Measurements from ENCODE around the gene ACKR2. TPM values are rescaled to one million over a fixed set of nuclear protein-coding genes. Genes with fewer than 3 reads are reported as not detected.
A peak's percentile ranks its signal among the peaks of the same experiment; 100 is the strongest.

The ACKR2 gene
- total and polyA plus RNA-seq, 2 of the 13 experiments (the other 11 are each of a cell fraction or from before 2014, with no cell fraction given), result 1.1 to 1.9 TPM

- TF ChIP-seq, protein P1, sequence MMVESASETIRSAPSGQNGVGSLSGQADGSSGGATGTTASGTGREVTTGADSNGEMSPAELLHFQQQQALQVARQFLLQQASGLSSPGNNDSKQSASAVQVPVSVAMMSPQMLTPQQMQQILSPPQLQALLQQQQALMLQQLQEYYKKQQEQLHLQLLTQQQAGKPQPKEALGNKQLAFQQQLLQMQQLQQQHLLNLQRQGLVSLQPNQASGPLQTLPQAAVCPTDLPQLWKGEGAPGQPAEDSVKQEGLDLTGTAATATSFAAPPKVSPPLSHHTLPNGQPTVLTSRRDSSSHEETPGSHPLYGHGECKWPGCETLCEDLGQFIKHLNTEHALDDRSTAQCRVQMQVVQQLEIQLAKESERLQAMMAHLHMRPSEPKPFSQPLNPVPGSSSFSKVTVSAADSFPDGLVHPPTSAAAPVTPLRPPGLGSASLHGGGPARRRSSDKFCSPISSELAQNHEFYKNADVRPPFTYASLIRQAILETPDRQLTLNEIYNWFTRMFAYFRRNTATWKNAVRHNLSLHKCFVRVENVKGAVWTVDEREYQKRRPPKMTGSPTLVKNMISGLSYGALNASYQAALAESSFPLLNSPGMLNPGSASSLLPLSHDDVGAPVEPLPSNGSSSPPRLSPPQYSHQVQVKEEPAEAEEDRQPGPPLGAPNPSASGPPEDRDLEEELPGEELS (CRISPR knock-in tag; IDR thresholded peaks at IDR 0.05), result peak; percentile 83
- TF ChIP-seq SOX13 (IDR thresholded peaks at IDR 0.05) (no peak), SOX13 (CRISPR knock-in tag; conservative IDR thresholded peaks at IDR 0.05 in 1 of 2, IDR thresholded peaks at IDR 0.05 in 1 of 2) (peak in 1 of 2 experiments; percentile 91; a peak in 2 of 4 replicates), GMEB2 (CRISPR knock-in tag; IDR thresholded peaks at IDR 0.05; ENCODE audit: low read depth) (no peak), SSRP1 (CRISPR knock-in tag; IDR thresholded peaks at IDR 0.05) (no peak), SOX5 (CRISPR knock-in tag; IDR thresholded peaks at IDR 0.05; ENCODE audit: borderline replicate concordance) (peak; percentile 89), ZSCAN29 (CRISPR knock-in tag; conservative IDR thresholded peaks at IDR 0.05) (no peak; the same call in 1 of the 2 replicates), YEATS4 (CRISPR knock-in tag; IDR thresholded peaks at IDR 0.05; ENCODE audit: borderline replicate concordance) (no peak; the same call in 1 of the 2 replicates), RFX3 (CRISPR knock-in tag; IDR thresholded peaks at IDR 0.05) (no peak), NFYC (CRISPR knock-in tag; IDR thresholded peaks at IDR 0.05) (no peak), RXRB (CRISPR knock-in tag; IDR thresholded peaks at IDR 0.05; ENCODE audit: borderline replicate concordance) (peak; percentile 85), NAIF1 (CRISPR knock-in tag; IDR thresholded peaks at IDR 0.05; ENCODE audit: borderline replicate concordance) (no peak), SATB2 (CRISPR knock-in tag; IDR thresholded peaks at IDR 0.05) (no peak), ZFP36L2 (CRISPR knock-in tag; IDR thresholded peaks at IDR 0.05) (no peak), KLF6 (CRISPR knock-in tag; IDR thresholded peaks at IDR 0.05) (peak; percentile 49; the same call in 1 of the 2 replicates), NFRKB (IDR thresholded peaks at IDR 0.05) (no peak), HES4 (CRISPR knock-in tag; IDR thresholded peaks at IDR 0.05; ENCODE audit: borderline replicate concordance) (no peak)
- TF ChIP-seq, protein P2, sequence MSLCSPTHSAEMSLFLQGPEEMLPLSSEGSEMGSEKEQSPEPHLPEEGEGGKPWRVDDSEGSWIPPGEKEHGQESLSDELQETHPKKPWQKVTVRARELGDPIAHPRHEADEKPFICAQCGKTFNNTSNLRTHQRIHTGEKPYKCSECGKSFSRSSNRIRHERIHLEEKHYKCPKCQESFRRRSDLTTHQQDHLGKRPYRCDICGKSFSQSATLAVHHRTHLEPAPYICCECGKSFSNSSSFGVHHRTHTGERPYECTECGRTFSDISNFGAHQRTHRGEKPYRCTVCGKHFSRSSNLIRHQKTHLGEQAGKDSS (CRISPR knock-in tag; IDR thresholded peaks at IDR 0.05; ENCODE audit: borderline replicate concordance, low read depth), result no peak
- TF ChIP-seq, protein P3, sequence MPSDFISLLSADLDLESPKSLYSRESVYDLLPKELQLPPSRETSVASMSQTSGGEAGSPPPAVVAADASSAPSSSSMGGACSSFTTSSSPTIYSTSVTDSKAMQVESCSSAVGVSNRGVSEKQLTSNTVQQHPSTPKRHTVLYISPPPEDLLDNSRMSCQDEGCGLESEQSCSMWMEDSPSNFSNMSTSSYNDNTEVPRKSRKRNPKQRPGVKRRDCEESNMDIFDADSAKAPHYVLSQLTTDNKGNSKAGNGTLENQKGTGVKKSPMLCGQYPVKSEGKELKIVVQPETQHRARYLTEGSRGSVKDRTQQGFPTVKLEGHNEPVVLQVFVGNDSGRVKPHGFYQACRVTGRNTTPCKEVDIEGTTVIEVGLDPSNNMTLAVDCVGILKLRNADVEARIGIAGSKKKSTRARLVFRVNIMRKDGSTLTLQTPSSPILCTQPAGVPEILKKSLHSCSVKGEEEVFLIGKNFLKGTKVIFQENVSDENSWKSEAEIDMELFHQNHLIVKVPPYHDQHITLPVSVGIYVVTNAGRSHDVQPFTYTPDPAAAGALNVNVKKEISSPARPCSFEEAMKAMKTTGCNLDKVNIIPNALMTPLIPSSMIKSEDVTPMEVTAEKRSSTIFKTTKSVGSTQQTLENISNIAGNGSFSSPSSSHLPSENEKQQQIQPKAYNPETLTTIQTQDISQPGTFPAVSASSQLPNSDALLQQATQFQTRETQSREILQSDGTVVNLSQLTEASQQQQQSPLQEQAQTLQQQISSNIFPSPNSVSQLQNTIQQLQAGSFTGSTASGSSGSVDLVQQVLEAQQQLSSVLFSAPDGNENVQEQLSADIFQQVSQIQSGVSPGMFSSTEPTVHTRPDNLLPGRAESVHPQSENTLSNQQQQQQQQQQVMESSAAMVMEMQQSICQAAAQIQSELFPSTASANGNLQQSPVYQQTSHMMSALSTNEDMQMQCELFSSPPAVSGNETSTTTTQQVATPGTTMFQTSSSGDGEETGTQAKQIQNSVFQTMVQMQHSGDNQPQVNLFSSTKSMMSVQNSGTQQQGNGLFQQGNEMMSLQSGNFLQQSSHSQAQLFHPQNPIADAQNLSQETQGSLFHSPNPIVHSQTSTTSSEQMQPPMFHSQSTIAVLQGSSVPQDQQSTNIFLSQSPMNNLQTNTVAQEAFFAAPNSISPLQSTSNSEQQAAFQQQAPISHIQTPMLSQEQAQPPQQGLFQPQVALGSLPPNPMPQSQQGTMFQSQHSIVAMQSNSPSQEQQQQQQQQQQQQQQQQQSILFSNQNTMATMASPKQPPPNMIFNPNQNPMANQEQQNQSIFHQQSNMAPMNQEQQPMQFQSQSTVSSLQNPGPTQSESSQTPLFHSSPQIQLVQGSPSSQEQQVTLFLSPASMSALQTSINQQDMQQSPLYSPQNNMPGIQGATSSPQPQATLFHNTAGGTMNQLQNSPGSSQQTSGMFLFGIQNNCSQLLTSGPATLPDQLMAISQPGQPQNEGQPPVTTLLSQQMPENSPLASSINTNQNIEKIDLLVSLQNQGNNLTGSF (CRISPR knock-in tag; IDR thresholded peaks at IDR 0.05), result no peak
- TF ChIP-seq, protein P4, sequence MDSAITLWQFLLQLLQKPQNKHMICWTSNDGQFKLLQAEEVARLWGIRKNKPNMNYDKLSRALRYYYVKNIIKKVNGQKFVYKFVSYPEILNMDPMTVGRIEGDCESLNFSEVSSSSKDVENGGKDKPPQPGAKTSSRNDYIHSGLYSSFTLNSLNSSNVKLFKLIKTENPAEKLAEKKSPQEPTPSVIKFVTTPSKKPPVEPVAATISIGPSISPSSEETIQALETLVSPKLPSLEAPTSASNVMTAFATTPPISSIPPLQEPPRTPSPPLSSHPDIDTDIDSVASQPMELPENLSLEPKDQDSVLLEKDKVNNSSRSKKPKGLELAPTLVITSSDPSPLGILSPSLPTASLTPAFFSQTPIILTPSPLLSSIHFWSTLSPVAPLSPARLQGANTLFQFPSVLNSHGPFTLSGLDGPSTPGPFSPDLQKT (CRISPR knock-in tag; IDR thresholded peaks at IDR 0.05; ENCODE audit: borderline replicate concordance), result no peak
These were observed 19.9 kb downstream of the ACKR2 start (continued) for GRCh38 chr3:42829083-42829627.
